IMR-90 (cell line): ENCODE measurements around the gene PLEKHG7. TPM values are rescaled to one million over a fixed set of nuclear protein-coding genes. Genes with fewer than 3 reads are reported as not detected.

Experiments
- ATAC-seq: fragments of 200-7000 bp; cut with Tn5 transposase; 2 replicates; pipeline ENCODE4 v1.9.1; 2020; ENCODE audit warnings: low read depth, mild to moderate bottlenecking, moderate library complexity
- BruUV-seq: library from RNA; stranded (reverse); fragments of 400-500 nt; replicated peaks from 2 replicates; lab custom pipeline; 2021; lab: Mats Ljungman, UMichigan
- CTCF ChIA-PET: fragments of 300-600 bp; formaldehyde crosslinking; extraction: SDS; loops from one replicate; lab custom pipeline; 2021; ENCODE audit warnings: antibody characterized with exemption; lab: Yijun Ruan, JAX
- POLR2A ChIA-PET: fragments of 300-600 bp; sonication (Branson Sonifier 250); formaldehyde crosslinking; loops from one replicate; lab custom pipeline; 2022; ENCODE audit warnings: antibody characterized with exemption; ENCODE audit not compliant: unreplicated experiment; lab: Charles Lee
- DNase-seq: peaks from one replicate; pipeline ENCODE4 v3.0.0; 2013
- H2AFZ ChIP-seq: replicated peaks from 2 replicates; pipeline ENCODE3; 2013; ENCODE audit warnings: low read length, mild to moderate bottlenecking; ENCODE audit not compliant: poor library complexity
- H2AK5ac ChIP-seq: 2 replicates; pipeline ENCODE4 v1.6.1; 2013; ENCODE audit warnings: low read depth, low read length, inconsistent platforms
- H2AK9ac ChIP-seq: replicated peaks from 2 replicates; pipeline ENCODE3; 2013; ENCODE audit warnings: mild to moderate bottlenecking, low read depth, low read length, moderate library complexity; ENCODE audit not compliant: poor library complexity
- H2BK120ac ChIP-seq: 2 replicates; pipeline ENCODE4 v1.6.1; 2013; ENCODE audit warnings: low read depth, low read length, inconsistent platforms
- H2BK15ac ChIP-seq: 3 replicates; pipeline ENCODE4 v1.6.1; 2013; ENCODE audit warnings: low read depth, low read length, inconsistent platforms
- H2BK20ac ChIP-seq: 2 replicates; pipeline ENCODE4 v1.6.1; 2013; ENCODE audit warnings: low read depth, mild to moderate bottlenecking, inconsistent platforms, low read length, moderate library complexity
- H2BK5ac ChIP-seq: 2 replicates; pipeline ENCODE4 v1.6.1; 2013; ENCODE audit warnings: mild to moderate bottlenecking, low read depth, low read length, inconsistent platforms; ENCODE audit not compliant: poor library complexity, severe bottlenecking
- H3K14ac ChIP-seq: replicated peaks from 2 replicates; pipeline ENCODE4 v1.6.1; 2013; ENCODE audit warnings: low read depth, low read length, inconsistent platforms
- H3K18ac ChIP-seq: 2 replicates; pipeline ENCODE4 v1.6.1; 2013; ENCODE audit warnings: low read depth, low read length, control low read depth
- H3K23ac ChIP-seq: 2 replicates; pipeline ENCODE4 v1.6.1; 2013; ENCODE audit warnings: low read depth, low read length, inconsistent platforms
- H3K27ac ChIP-seq: 2 replicates; pipeline ENCODE4 v1.5.1; 2013; ENCODE audit warnings: mild to moderate bottlenecking, control low read depth, low read length; ENCODE audit not compliant: insufficient read depth
- H3K27me3 ChIP-seq: 2 replicates; pipeline ENCODE4 v1.6.1; 2013; ENCODE audit warnings: low read length; ENCODE audit not compliant: control insufficient read depth, insufficient read depth
- H3K36me3 ChIP-seq: 2 replicates; pipeline ENCODE4 v1.6.1; 2013; ENCODE audit warnings: low read length, mixed read lengths; ENCODE audit not compliant: control insufficient read depth, insufficient read depth
- H3K4ac ChIP-seq: 2 replicates; pipeline ENCODE4 v1.6.1; 2013; ENCODE audit warnings: low read depth, low read length, inconsistent platforms
- H3K4me1 ChIP-seq: 2 replicates; pipeline ENCODE4 v1.6.1; 2013; ENCODE audit warnings: low read length, mixed read lengths; ENCODE audit not compliant: control insufficient read depth, insufficient read depth
- H3K4me2 ChIP-seq: 2 replicates; pipeline ENCODE4 v1.6.1; 2013; ENCODE audit warnings: low read depth, mild to moderate bottlenecking, control low read depth, low read length, moderate library complexity
- H3K4me3 ChIP-seq: 2 replicates; pipeline ENCODE4 v1.5.1; 2013; ENCODE audit warnings: low read depth, mild to moderate bottlenecking, control low read depth, low read length, moderate library complexity; ENCODE audit not compliant: insufficient read depth
- H3K56ac ChIP-seq: 2 replicates; pipeline ENCODE4 v1.6.1; 2013; ENCODE audit warnings: low read length, inconsistent platforms; ENCODE audit not compliant: insufficient read depth; ENCODE audit errors: extremely low read depth
- H3K79me1 ChIP-seq, 2 experiments: 2 replicates each; pipeline ENCODE4 v1.6.1; 2013; ENCODE audit warnings: low read length in 2 of 2, inconsistent platforms in 1 of 2, low read depth in 1 of 2
- H3K9ac ChIP-seq: 2 replicates; pipeline ENCODE4 v1.6.1; 2013; ENCODE audit warnings: low read depth, low read length, control low read depth
- H3K9me1 ChIP-seq: 2 replicates; pipeline ENCODE4 v1.6.1; 2013; ENCODE audit warnings: low read length, inconsistent platforms; ENCODE audit not compliant: insufficient read depth
- H3K9me3 ChIP-seq: 2 replicates; pipeline ENCODE4 v1.6.1; 2013; ENCODE audit warnings: low read length; ENCODE audit not compliant: control insufficient read depth, insufficient read depth
- H4K20me1 ChIP-seq: 2 replicates; pipeline ENCODE4 v1.6.1; 2013; ENCODE audit warnings: low read length, inconsistent platforms; ENCODE audit not compliant: insufficient read depth
- H4K5ac ChIP-seq: 2 replicates; pipeline ENCODE4 v1.6.1; 2013; ENCODE audit warnings: mild to moderate bottlenecking, low read depth, low read length, control low read depth
- H4K8ac ChIP-seq, 2 experiments: 2 replicates each; pipeline ENCODE4 v1.6.1; 2013; ENCODE audit warnings: low read depth in 2 of 2, low read length in 2 of 2, control low read depth in 1 of 2, inconsistent platforms in 1 of 2
- H4K91ac ChIP-seq: 2 replicates; pipeline ENCODE4 v1.6.1; 2013; ENCODE audit warnings: low read depth, low read length, inconsistent platforms; ENCODE audit not compliant: insufficient read depth
- BHLHE40 ChIP-seq: fragments of 150-350 bp; IDR thresholded peaks from 2 replicates; pipeline ENCODE4 v1.6.1; 2016; ENCODE audit warnings: mild to moderate bottlenecking, low read depth, low read length
- CEBPB ChIP-seq: IDR thresholded peaks from 2 replicates; pipeline ENCODE4 v1.6.1; 2012; ENCODE audit warnings: low read depth, low read length, improper control_type of control experiment
- CHD1 ChIP-seq: IDR thresholded peaks from 2 replicates; pipeline ENCODE4 v1.6.1; 2012; ENCODE audit warnings: low read depth, low read length, improper control_type of control experiment
- FOS ChIP-seq: fragments of 150-350 bp; IDR thresholded peaks from 2 replicates; pipeline ENCODE4 v1.6.1; 2016; ENCODE audit warnings: low read depth, low read length
- MAFK ChIP-seq: IDR thresholded peaks from 2 replicates; pipeline ENCODE4 v1.6.1; 2012; ENCODE audit warnings: low read depth, low read length, improper control_type of control experiment
- MAZ ChIP-seq: IDR thresholded peaks from 2 replicates; pipeline ENCODE4 v1.6.1; 2012; ENCODE audit warnings: low read depth, mild to moderate bottlenecking, low read length, improper control_type of control experiment, moderate library complexity, borderline replicate concordance
- MXI1 ChIP-seq: IDR thresholded peaks from 2 replicates; pipeline ENCODE4 v1.6.1; 2012; ENCODE audit warnings: low read depth, mild to moderate bottlenecking, low read length, moderate library complexity, borderline replicate concordance
- POLR2A ChIP-seq: IDR thresholded peaks from 2 replicates; pipeline ENCODE4 v1.6.1; 2012; ENCODE audit warnings: mild to moderate bottlenecking, low read depth, low read length
- RAD21 ChIP-seq: IDR thresholded peaks from 2 replicates; pipeline ENCODE4 v1.6.1; 2012; ENCODE audit warnings: low read length, improper control_type of control experiment
- RCOR1 ChIP-seq: IDR thresholded peaks from 2 replicates; pipeline ENCODE4 v1.6.1; 2012; ENCODE audit warnings: mild to moderate bottlenecking, low read length, improper control_type of control experiment; ENCODE audit not compliant: insufficient replicate concordance
- RFX5 ChIP-seq: IDR thresholded peaks from 2 replicates; pipeline ENCODE4 v1.8.0; 2012; ENCODE audit warnings: low read depth, mild to moderate bottlenecking, low read length, moderate library complexity
- USF2 ChIP-seq: fragments of 150-350 bp; IDR thresholded peaks from 2 replicates; pipeline ENCODE4 v1.6.1; 2017; ENCODE audit warnings: mild to moderate bottlenecking, antibody characterized with exemption, low read length, low read depth
- WGBS, 2 experiments: methylation state at CpG; one replicate each; pipeline versions ENCODE4 v1.1.5 to v1.1.7; 2013; ENCODE audit warnings: missing lambda C conversion rate in 2 of 2; ENCODE audit not compliant: insufficient read length in 1 of 2; ENCODE audit errors: extremely low coverage in 2 of 2; 5-methylcytosine and 5-hydroxymethylcytosine counted together
- dilution Hi-C: fragments of 300-500 bp; cut with HindIII; formaldehyde crosslinking; loops from one replicate; pipeline ENCODE4 v1.14.3; 2018; ENCODE audit warnings: low sequenced_read_pairs; ENCODE audit not compliant: unreplicated experiment
- in situ Hi-C: fragments of 300-500 bp; cut with MboI; formaldehyde crosslinking; loops from 3 replicates; pipeline ENCODE4 v1.14.3; 2019; ENCODE audit warnings: low sequenced_read_pairs, inconsistent platforms, mixed read lengths
- intact Hi-C: fragments of 100-400 bp; cut with micrococcal nuclease; formaldehyde crosslinking; loops from 2 replicates; pipeline ENCODE4 v1.10.0; 2022
- polyA plus RNA-seq, 3 experiments: library from polyadenylated mRNA; depleted of rRNA; stranded (reverse); fragments of >200 nt; gene quantifications; 2 replicates each; pipeline ENCODE4 v1.2.3, GENCODE V29; 2012; ENCODE audit warnings: low replicate concordance in 1 of 3
- total RNA-seq: library from RNA; depleted of rRNA; stranded (reverse); fragments of >200 nt; gene quantifications from 2 replicates; pipeline ENCODE4 v1.2.3, GENCODE V29; 2012

Gene PLEKHG7
- total and polyA plus RNA-seq, 2 of the 4 experiments (the other 2 are of a cell fraction) = not detected

GRCh38 chr12:92803903-92804302 is 101.1 kb downstream of the PLEKHG7 start:
- H4K5ac ChIP-seq = no peak overlapping the region
- no peaks in the 10 kb centered on the region for H3K27me3 ChIP-seq
- H2AFZ ChIP-seq = no peak overlapping the region
- H3K9ac ChIP-seq = no peak overlapping the region
- peaks cover 5 to 8% of the 10 kb centered on the region in 2 experiments; a peak in 1 of 4 replicates for H3K79me1 ChIP-seq
- H4K91ac ChIP-seq = no peak overlapping the region
- no peak overlapping the region for H2BK5ac ChIP-seq
- peaks cover 8% of the 10 kb centered on the region for H3K36me3 ChIP-seq
- WGBS, 2 experiments = no CpG with 5 or more reads among the region's 1 CpG
- intact Hi-C loops = no loop called here
- no peak overlapping the region for H2AK9ac ChIP-seq
- no peak overlapping the region for H3K14ac ChIP-seq
- no peak overlapping the region for H2BK120ac ChIP-seq
- in situ Hi-C loops = no loop called here
- no peak overlapping the region for H3K56ac ChIP-seq
- ATAC-seq (no peak), DNase-seq (no peak)
- H3K4me1 ChIP-seq = no peaks in the 10 kb centered on the region
- dilution Hi-C loops = no loop called here
- H2AK5ac ChIP-seq = no peak overlapping the region
- no peak overlapping the region for H3K4me3 ChIP-seq
- H4K8ac ChIP-seq = no peak overlapping the region
- H2BK20ac ChIP-seq = no peak overlapping the region
- no peaks in the 10 kb centered on the region for H3K9me3 ChIP-seq
- BruUV-seq = no TSS peak
- H3K18ac ChIP-seq = no peak overlapping the region
- POLR2A ChIA-PET = no interaction called here
- H4K20me1 ChIP-seq = no peaks in the 10 kb centered on the region
- no peaks in the 10 kb centered on the region for H3K9me1 ChIP-seq
- no peak overlapping the region for H3K4ac ChIP-seq
- TF ChIP-seq RAD21 (no peak), CEBPB (no peak), RCOR1 (no peak), MAFK (no peak), MXI1 (no peak), CHD1 (no peak), RFX5 (no peak), FOS (no peak), USF2 (no peak), BHLHE40 (no peak), MAZ (no peak), POLR2A (no peak)
- CTCF ChIA-PET = no interaction called here
- H2BK15ac ChIP-seq = no peak overlapping the region
- H3K23ac ChIP-seq = no peak overlapping the region
- H3K27ac ChIP-seq = no peak overlapping the region
- no peak overlapping the region for H3K4me2 ChIP-seq
